HepG2 (cell line): Measurements from ENCODE around the gene VPS25. TPM values are rescaled to one million over a fixed set of nuclear protein-coding genes. Genes with fewer than 3 reads are reported as not detected.

Source experiments
- ATF1 ChIP-seq: IDR thresholded peaks from 2 replicates; pipeline ENCODE4 v1.6.1; 2016; ENCODE audit warnings: mild to moderate bottlenecking, control low read depth
- CCDC6 ChIP-seq: sonication (generic); formaldehyde crosslinking; IDR thresholded peaks from 2 replicates; pipeline ENCODE4 v1.8.1; 2022; ENCODE audit warnings: mild to moderate bottlenecking, missing genetic modification reagents, moderate library complexity
- GTF3A ChIP-seq: sonication (generic); formaldehyde crosslinking; conservative IDR thresholded peaks from 2 replicates; pipeline ENCODE4 v1.4.0; 2020; ENCODE audit warnings: mild to moderate bottlenecking, missing genetic modification reagents
- KMT2B ChIP-seq: IDR thresholded peaks from 2 replicates; pipeline ENCODE4 v1.6.1; 2016; ENCODE audit warnings: missing genetic modification reagents, missing compliant biosample characterization
- MATR3 ChIP-seq: sonication (generic); formaldehyde crosslinking; IDR thresholded peaks from 2 replicates; pipeline ENCODE4 v1.4.0; 2020; ENCODE audit warnings: missing genetic modification reagents
- MEIS2 ChIP-seq: sonication (generic); formaldehyde crosslinking; IDR thresholded peaks from 2 replicates; pipeline ENCODE4 v1.9.0; 2021; ENCODE audit warnings: mild to moderate bottlenecking, missing genetic modification reagents
- MXD4 ChIP-seq: IDR thresholded peaks from 2 replicates; pipeline ENCODE4 v1.6.1; 2016; ENCODE audit warnings: mild to moderate bottlenecking, missing biosample characterization, missing genetic modification reagents
- RFX1 ChIP-seq: fragments of 450-650 bp; IDR thresholded peaks from 2 replicates; pipeline ENCODE4 v1.6.1; 2017
- SSRP1 ChIP-seq: IDR thresholded peaks from 2 replicates; pipeline ENCODE4 v1.6.1; 2016; ENCODE audit warnings: control low read depth
- WIZ ChIP-seq: sonication (generic); formaldehyde crosslinking; IDR thresholded peaks from 2 replicates; pipeline ENCODE4 v1.5.1; 2020; ENCODE audit warnings: mild to moderate bottlenecking, missing genetic modification reagents
- ZFX ChIP-seq: sonication (generic); formaldehyde crosslinking; IDR thresholded peaks from 2 replicates; pipeline ENCODE4 v1.4.0; 2020; ENCODE audit warnings: mild to moderate bottlenecking, low read depth, missing genetic modification reagents, moderate library complexity
- ZNF20 ChIP-seq: sonication (generic); formaldehyde crosslinking; IDR thresholded peaks from 2 replicates; pipeline ENCODE4 v1.4.0; 2020; ENCODE audit warnings: mild to moderate bottlenecking, moderate library complexity, missing genetic modification reagents
- ZNF225 ChIP-seq: sonication (generic); formaldehyde crosslinking; IDR thresholded peaks from 2 replicates; pipeline ENCODE4 v1.4.0; 2020; ENCODE audit warnings: mild to moderate bottlenecking, missing genetic modification reagents
- ZNF331 ChIP-seq: sonication (generic); formaldehyde crosslinking; IDR thresholded peaks from 2 replicates; pipeline ENCODE4 v1.4.0; 2020; ENCODE audit warnings: missing genetic modification reagents
- ZNF570 ChIP-seq: sonication (generic); formaldehyde crosslinking; IDR thresholded peaks from 2 replicates; pipeline ENCODE4 v1.4.0; 2020; ENCODE audit warnings: mild to moderate bottlenecking, missing genetic modification reagents, borderline replicate concordance
- ZNF605 ChIP-seq: sonication (generic); formaldehyde crosslinking; IDR thresholded peaks from 2 replicates; pipeline ENCODE4 v1.8.0; 2022; ENCODE audit warnings: mild to moderate bottlenecking, missing genetic modification reagents
- ZNF720 ChIP-seq: sonication (generic); formaldehyde crosslinking; IDR thresholded peaks from 2 replicates; pipeline ENCODE4 v1.4.0; 2020; ENCODE audit warnings: missing genetic modification reagents
- ZSCAN12 ChIP-seq: sonication (generic); formaldehyde crosslinking; IDR thresholded peaks from 2 replicates; pipeline ENCODE4 v1.9.0; 2021; ENCODE audit warnings: mild to moderate bottlenecking, missing genetic modification reagents
- polyA plus RNA-seq, 8 experiments: library from polyadenylated mRNA; depleted of rRNA in 3 of 8; stranded (reverse) in 7 of 8; unstranded in 1 of 8; fragments of >200 nt; fragmentation: Illumina TruSeq in 4 of 8; extraction: Trizol in 4 of 8; gene quantifications; 2 replicates each; pipeline versions ENCODE4 v1.2.1 to v1.2.3, GENCODE V29; 2011 to 2016; ENCODE audit warnings: low read depth in 4 of 8, missing spikeins in 1 of 8, mixed read lengths in 1 of 8; ENCODE audit not compliant: insufficient read depth in 1 of 8
- total RNA-seq, 5 experiments: library from RNA; depleted of rRNA; stranded (reverse); fragments of >200 nt; fragmentation: Illumina TruSeq; extraction: Trizol; gene quantifications; 2 replicates each; pipeline ENCODE4 v1.2.3, GENCODE V29; 2016; ENCODE audit warnings: low read depth in 1 of 5
- TF ChIP-seq, protein P1 (sequence below): sonication (generic); formaldehyde crosslinking; IDR thresholded peaks from 2 replicates; pipeline ENCODE4 v1.5.0; 2020; ENCODE audit warnings: mild to moderate bottlenecking, missing genetic modification reagents
- TF ChIP-seq, protein P2 (sequence below): sonication (generic); formaldehyde crosslinking; IDR thresholded peaks from 2 replicates; pipeline ENCODE4 v1.8.1; 2023; ENCODE audit warnings: mild to moderate bottlenecking, inconsistent platforms, moderate library complexity, missing genetic modification reagents, borderline replicate concordance
- TF ChIP-seq, protein P3 (sequence below): sonication (generic); formaldehyde crosslinking; IDR thresholded peaks from 2 replicates; pipeline ENCODE4 v1.8.1; 2022; ENCODE audit warnings: low read depth, mild to moderate bottlenecking, missing genetic modification reagents

Gene VPS25
- total and polyA plus RNA-seq, 2 of the 13 experiments (the other 11 are each of a cell fraction or from before 2014, with no cell fraction given), result 161 to 249 TPM

DNA sequence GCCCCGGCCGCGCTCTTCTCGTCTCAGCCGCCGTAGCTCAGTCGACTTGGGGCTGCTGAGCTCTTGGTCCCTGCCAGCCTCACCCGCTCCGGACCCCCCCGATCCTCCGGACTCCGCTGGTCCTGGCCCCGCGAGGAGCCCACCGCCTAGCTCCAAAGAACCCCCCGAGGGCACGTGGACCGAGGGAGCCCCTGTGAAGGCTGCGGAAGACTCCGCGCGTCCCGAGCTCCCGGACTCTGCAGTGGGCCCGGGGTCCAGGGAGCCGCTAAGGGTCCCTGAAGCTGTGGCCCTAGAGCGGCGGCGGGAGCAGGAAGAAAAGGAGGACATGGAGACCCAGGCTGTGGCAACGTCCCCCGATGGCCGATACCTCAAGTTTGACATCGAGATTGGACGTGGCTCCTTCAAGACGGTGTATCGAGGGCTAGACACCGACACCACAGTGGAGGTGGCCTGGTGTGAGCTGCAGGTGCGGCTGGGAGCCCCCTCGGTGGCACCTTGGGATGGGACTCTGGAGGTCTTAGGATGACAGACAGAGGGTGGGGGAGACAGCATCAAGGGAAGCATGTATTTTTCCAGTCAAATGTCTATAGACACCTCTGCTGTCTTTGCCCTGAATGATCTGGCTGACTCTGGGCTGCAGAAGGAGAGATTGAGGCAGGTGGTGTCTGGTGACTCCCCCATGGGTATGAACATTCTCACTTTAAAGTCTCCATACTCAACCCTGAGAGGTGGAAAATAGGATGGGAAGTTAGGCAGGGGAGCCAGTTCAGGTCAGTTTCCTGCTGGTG, 7.8 kb downstream of the VPS25 start (continued):
- TF ChIP-seq, protein P1, sequence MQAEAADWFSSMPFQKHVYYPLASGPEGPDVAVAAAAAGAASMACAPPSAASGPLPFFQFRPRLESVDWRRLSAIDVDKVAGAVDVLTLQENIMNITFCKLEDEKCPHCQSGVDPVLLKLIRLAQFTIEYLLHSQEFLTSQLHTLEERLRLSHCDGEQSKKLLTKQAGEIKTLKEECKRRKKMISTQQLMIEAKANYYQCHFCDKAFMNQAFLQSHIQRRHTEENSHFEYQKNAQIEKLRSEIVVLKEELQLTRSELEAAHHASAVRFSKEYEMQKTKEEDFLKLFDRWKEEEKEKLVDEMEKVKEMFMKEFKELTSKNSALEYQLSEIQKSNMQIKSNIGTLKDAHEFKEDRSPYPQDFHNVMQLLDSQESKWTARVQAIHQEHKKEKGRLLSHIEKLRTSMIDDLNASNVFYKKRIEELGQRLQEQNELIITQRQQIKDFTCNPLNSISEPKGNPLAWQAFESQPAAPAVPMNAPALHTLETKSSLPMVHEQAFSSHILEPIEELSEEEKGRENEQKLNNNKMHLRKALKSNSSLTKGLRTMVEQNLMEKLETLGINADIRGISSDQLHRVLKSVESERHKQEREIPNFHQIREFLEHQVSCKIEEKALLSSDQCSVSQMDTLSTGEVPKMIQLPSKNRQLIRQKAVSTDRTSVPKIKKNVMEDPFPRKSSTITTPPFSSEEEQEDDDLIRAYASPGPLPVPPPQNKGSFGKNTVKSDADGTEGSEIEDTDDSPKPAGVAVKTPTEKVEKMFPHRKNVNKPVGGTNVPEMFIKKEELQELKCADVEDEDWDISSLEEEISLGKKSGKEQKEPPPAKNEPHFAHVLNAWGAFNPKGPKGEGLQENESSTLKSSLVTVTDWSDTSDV (CRISPR knock-in tag), result no peak
- TF ChIP-seq CCDC6 (CRISPR knock-in tag) (no peak), ZNF331 (CRISPR knock-in tag) (no peak), ZNF20 (no peak), ZNF605 (CRISPR knock-in tag) (no peak), MXD4 (CRISPR knock-in tag) (no peak), MATR3 (CRISPR knock-in tag) (no peak), WIZ (CRISPR knock-in tag) (no peak), ZNF720 (no peak), MEIS2 (CRISPR knock-in tag) (no peak), ZFX (no peak), RFX1 (no peak), SSRP1 (CRISPR knock-in tag) (peak; percentile 55; the same call in 1 of the 2 replicates), ZNF570 (CRISPR knock-in tag) (no peak), ZNF225 (CRISPR knock-in tag) (peak; percentile 87), KMT2B (CRISPR knock-in tag) (no peak), GTF3A (no peak), ZSCAN12 (CRISPR knock-in tag) (no peak), ATF1 (CRISPR knock-in tag) (no peak)
- TF ChIP-seq, protein P2, sequence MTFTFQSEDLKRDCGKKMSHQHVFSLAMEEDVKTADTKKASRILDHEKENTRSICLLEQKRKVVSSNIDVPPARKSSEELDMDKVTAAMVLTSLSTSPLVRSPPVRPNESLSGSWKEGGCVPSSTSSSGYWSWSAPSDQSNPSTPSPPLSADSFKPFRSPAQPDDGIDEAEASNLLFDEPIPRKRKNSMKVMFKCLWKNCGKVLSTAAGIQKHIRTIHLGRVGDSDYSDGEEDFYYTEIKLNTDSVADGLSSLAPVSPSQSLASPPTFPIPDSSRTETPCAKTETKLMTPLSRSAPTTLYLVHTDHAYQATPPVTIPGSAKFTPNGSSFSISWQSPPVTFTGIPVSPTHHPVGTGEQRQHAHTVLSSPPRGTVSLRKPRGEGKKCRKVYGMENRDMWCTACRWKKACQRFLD, result 0 out of 2 replicates have a peak, but pooled peaks have one; percentile 13
- TF ChIP-seq, protein P3, sequence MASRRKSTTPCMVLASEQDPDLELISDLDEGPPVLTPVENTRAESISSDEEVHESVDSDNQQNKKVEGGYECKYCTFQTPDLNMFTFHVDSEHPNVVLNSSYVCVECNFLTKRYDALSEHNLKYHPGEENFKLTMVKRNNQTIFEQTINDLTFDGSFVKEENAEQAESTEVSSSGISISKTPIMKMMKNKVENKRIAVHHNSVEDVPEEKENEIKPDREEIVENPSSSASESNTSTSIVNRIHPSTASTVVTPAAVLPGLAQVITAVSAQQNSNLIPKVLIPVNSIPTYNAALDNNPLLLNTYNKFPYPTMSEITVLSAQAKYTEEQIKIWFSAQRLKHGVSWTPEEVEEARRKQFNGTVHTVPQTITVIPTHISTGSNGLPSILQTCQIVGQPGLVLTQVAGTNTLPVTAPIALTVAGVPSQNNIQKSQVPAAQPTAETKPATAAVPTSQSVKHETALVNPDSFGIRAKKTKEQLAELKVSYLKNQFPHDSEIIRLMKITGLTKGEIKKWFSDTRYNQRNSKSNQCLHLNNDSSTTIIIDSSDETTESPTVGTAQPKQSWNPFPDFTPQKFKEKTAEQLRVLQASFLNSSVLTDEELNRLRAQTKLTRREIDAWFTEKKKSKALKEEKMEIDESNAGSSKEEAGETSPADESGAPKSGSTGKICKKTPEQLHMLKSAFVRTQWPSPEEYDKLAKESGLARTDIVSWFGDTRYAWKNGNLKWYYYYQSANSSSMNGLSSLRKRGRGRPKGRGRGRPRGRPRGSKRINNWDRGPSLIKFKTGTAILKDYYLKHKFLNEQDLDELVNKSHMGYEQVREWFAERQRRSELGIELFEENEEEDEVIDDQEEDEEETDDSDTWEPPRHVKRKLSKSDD (CRISPR knock-in tag), result no peak
